Activated naive CD4-positive, alpha-beta T cell treated with Interleukin-2 at 50 U/mL for 16 hours (primary cell): ENCODE measurements around the gene TNFRSF6B.

Source experiments
- DNase-seq: peaks from one replicate; pipeline ENCODE4 v3.0.0-alpha.2; 2020

Gene TNFRSF6B

DNA sequence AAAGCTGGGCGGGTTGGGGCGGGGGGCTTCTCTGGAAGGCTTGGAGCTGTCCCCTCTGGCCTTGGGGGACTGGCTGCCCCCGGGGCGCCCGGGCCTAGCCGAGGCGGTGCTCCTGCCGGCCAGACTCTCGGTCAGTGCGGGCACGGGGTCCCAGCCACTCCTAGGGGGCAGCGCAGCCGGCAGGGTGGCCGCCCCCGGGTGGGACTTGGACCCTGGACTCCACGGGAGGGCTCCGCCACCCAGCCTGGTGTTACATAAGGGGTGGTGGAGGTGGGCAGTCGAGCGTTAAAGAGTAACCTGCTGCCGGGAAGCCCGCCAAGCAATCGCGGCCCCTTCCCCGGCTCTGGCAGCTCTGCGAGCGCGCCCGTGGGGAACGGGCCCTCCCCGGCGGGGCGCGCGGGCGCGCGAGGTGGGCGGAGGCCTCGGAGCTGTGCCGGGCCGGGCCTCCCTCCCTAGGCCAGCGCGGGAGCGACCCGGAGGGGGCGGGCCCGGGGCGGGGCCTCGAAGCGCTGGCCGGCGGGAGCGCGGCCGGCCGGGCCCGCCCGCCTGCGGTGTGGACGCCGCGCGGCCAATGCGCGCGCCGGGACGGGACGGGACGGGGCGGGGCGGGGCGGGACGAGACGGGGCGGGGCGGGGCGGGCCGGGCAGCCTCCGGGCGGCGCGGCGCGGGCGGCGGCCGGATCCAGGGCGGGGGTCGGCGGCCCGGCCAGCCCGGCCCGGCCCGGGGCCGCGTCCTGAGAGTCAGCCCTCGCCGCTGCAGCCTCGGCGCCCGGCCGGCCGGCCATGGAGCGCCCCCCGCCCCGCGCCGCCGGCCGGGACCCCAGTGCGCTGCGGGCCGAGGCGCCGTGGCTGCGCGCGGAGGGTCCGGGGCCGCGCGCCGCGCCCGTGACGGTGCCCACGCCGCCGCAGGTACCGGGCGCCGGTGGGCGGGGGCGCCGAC lies 42.9 kb downstream of the TNFRSF6B start, which contains the start of gene SLC2A4RG:
SLC2A4RG (plus strand) TSS at position 647 of the 940 bp plus-strand sequence; CDS start at position 784, 137 bp downstream.
- peak; percentile 63 for DNase-seq

- DNase-seq, result peak; percentile 55
Observed at GRCh38 chr20:63740070-63740626, 43.7 kb downstream of the TNFRSF6B start.

DNA sequence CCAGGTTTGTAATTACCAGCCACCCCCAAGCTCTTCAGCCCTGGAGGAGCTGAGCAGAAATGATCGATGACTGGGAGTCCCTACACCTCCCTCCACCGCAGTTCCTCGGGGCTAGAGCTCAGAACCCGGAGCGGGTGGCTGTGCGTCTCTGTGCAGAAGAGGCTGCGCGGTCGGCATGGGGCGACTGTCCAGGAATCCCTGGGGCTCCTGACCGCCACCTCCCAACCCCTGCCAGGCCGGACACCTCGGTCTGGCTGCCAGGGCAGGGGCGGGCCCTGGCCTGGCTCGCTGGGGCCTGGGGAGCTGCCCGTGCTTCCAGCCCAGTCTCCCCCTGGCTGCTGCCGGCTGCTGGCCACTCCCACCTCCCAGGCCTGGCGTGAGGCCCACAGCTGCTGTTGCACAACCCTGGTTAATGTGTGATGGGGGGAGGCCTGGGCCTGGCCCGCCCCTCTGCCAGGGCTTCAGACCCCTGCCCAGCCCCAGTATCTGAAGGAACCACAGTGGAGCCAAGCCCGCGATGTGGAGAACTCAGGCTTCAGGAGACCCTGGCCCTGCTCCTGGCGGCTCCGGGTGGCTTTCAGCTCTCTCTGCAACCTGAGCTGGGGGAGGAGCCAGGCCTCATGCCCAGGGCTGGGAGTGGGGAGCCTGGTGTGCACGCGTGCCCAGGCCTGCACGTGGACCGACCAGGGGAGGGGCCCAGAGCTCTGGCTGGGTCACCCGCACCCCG lies 44.3 kb downstream of the TNFRSF6B start:
- peak; percentile 33 for DNase-seq

DNA sequence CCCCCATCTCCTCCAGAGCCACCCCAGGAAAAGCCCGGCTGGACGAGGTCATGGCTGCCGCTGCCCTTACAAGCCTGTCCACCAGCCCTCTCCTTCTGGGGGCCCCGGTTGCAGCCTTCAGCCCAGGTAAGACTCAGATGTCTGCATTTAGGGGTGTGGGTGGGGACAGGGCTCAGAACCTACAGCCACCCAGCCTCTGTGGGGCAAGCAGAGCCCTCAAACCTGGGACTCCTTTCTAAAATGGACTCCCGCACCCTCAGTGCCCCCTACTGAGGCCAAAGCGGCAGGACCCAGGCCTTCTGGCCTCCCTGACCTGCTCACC lies 44.9 kb downstream of the TNFRSF6B start:
- DNase-seq, result no peak

DNA sequence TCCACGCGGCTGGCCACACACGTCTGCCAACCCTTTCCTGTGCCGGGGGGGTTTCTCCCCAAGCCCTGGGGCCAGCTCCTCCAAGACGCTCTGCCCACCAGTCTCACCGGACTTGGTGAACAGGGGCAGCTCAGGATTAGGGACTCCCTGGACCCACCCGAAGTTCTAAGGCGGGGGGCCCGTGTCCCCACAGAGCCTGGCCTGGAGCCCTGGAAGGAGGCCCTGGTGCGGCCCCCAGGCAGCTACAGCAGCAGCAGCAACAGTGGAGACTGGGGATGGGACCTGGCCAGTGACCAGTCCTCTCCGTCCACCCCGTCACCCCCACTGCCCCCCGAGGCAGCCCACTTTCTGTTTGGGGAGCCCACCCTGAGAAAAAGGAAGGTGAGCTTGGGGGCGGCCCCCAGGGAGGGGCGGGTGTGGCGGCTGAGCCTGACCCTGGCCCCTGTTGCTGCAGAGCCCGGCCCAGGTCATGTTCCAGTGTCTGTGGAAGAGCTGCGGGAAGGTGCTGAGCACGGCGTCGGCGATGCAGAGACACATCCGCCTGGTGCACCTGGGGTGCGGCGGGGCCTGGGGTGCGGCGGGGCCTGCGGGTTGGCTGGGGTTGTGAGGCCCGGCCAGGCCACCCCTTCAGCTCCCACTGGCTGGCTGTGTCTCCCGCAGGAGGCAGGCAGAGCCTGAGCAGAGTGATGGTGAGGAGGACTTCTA lies 45.4 kb downstream of the TNFRSF6B start:
- DNase-seq, result no peak

DNA sequence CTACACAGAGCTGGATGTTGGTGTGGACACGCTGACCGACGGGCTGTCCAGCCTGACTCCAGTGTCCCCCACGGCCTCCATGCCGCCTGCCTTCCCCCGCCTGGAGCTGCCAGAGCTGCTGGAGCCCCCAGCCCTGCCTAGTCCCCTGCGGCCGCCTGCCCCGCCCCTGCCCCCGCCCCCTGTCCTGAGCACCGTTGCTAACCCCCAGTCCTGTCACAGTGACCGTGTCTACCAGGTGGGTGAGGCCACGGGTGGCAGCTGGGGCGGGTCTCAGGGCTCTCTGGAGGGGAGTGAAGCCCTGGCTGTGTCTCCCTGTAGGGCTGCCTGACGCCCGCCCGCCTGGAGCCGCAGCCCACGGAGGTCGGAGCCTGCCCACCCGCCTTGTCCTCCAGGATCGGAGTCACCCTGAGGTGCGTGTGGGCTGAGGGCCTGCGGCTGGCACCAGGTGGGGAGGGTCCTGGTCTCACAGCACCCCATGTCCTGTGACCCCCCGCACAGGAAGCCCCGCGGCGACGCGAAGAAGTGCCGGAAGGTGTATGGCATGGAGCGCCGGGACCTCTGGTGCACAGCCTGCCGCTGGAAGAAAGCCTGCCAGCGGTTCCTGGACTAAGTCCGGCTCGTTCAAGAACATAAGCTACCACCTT lies 46.1 kb downstream of the TNFRSF6B start:
- DNase-seq, result no peak

DNA sequence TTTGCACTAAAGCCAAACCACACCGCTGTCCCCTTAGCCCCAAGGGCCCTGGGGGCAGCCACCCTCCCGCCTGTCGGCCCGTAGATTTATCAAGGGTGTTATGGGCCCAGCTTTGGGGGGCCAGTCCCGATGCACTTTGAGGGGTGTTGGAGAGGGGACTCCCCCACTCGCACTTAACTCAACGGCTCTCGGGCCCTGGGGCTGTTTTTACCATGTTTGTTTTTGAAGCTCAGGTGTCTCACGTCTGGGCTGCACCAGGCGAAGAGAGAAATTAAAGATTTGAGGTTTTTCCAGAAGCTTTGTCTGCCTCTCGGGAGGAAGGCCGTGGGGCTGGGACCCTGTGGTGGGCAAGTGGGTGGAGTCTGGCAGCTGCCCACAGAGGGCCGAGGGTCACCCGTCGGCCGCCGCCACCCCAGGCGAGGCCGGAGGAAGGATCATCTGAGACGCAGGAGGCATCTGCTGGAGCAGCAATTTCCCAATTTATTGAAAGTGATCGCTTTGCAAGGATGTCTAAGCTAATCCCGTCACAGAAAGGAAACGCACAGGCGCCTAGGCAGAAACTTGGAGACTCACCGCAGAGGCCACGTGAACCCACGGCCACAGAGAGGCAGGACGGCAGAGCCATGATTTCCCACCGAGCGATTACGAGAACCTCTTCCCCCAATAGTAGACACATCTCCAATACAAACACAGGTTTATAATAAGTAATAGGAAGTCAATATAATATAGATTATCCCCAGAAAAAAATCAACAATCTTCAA lies 46.9 kb downstream of the TNFRSF6B start:
- no peak for DNase-seq

DNA sequence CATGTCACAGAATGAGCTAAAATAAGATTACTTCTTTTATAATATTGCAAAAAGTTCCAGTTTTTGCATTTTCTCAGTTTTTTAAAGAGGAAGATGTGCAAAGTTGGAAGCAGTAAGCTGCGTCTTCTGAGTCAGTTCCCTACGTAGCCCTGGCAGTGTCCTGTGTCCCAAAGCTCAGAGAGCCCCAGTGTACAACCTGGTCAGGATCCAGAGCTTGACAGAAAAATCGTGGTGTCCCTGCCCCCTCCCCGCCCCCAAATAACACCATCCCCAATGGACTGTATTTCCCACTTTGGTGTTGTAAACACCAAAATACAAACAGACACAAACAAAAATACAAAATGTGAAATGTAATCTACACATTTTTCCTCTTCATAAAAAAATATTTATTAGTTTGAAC lies 47.7 kb downstream of the TNFRSF6B start:
- no peak for DNase-seq

DNA sequence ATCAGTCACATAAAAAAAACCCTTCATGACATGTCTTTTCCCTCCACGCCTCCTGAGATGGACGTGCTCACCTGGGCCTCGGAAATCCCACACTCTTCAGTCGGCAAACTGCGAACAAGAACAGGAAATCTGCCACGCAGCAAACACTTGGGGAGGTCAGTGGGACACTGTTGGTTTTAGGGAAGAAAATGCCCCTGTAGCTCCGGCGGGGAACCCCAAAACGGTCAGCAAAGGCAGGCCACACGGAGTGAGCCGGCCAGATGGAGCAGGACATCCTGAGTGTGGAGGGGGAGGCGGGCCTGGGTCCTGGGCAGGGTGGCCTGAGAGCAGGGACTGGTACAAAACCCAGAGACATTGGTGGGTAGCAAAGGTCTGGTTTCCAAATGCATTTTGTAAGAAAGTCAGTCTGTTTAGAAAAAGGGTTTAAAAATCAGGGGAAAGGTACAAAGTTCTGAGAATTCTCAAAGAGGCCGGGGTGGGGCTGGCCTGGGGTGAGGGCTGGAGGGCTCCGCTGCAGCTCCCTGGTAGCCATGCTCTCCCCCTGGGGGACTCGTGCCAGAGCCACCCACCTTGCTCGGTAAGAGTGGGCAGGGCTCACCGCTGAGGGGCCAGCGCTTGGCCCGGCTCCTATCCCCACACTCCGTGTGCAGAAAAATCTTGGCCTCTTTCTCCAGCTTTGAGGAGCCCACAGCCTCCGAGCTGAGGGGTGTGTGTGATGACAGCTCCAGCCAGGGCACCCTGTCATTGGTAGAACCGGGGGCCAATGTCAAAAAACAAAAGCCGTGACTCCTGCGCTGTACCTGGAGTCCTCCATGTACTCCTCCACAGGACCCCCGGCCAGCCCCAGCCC lies 48.3 kb downstream of the TNFRSF6B start:
- DNase-seq, result no peak

- DNase-seq, result no peak
Observed at GRCh38 chr20:63745424-63745805, 49.0 kb downstream of the TNFRSF6B start.

DNA sequence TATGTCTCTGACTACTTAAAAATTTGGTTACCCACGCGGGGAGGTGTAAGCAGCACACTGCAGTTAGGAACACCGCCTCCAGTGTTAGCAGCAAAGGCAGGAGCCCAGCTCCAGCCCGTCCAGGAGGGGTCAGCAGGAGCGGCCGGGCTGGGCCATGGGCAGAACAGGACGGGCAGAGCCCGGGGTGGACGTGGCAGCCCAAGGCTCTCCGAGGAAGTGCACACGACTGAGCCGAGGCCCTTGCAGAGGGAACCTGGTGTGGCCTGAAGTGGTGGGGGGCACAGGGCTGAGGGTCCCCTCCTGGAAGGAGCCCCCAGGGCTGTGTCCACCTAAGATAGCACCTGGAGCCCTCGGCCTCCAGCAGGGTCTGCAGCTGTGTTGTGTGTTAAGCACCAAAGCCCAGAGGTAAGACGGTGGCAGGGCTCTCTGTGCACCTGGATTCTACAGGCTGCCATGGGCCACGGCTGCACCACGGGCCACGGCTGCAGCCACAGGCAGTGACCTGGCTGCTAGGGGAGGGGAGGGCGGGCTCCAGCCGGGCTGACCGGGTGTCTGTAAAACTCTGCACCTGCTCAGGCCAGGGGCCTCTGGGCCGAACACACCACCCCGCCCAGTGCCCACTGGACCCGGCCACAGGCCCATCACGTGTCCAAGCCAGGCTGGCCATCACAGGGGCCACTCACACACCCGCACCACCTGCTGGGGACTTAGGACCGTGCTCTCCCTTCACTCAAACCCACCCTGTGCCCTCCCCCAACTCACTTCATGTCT lies 49.7 kb downstream of the TNFRSF6B start:
- no peak for DNase-seq

DNA sequence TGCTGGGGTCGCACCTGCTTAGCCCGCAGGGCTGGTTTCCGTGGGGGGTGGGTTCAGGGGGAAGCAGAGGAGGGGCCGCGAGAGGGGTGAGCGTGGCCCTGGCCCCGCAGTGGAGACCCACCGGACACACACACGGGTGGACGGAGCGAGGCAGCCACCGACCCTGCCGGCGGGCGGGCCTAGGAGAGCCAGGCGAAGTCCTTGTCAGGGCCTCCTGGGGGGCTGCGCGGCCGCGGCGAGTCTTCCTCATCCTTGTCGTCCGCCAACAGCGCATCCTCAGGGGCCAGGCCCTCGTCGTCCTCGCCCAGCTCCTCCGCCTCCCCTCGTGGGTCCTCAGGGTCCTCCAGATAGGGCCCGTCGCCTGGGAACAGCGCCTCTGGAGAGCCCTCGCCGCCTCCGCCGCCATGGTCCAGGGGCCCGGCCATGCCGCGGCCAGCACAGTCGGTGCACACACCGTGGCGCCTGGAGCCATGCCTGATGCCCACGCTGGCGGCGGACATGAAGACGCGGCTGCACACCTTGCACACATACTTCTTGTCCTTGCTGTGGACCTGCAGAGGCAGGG lies 50.4 kb downstream of the TNFRSF6B start:
- DNase-seq, result no peak

- DNase-seq, result no peak
Observed at GRCh38 chr20:63747622-63748069, 51.2 kb downstream of the TNFRSF6B start.
